DMS 273 treated with DMSO at 0.1 percent for 48 hours (cell line): Measurements from ENCODE around the gene DFFA.
"Not testable (repeated sequence)": the region's sequence is repeated elsewhere in the genome, so short reads cannot be mapped to it uniquely, and the experiment has no call there.

Source experiments
- DNase-seq: peaks from one replicate; lab custom pipeline; 2025; lab: John Stamatoyannopoulos, UW

Gene DFFA

GRCh38 chr1:10467078-10467477 lies 5.3 kb downstream of the DFFA start:
- DNase-seq, result no peak

GRCh38 chr1:10459184-10459583 lies 13.1 kb downstream of the DFFA start:
- peak; percentile 44 for DNase-seq

- no peak for DNase-seq
Observed at GRCh38 chr1:10457875-10458274, 14.5 kb downstream of the DFFA start.

DNA sequence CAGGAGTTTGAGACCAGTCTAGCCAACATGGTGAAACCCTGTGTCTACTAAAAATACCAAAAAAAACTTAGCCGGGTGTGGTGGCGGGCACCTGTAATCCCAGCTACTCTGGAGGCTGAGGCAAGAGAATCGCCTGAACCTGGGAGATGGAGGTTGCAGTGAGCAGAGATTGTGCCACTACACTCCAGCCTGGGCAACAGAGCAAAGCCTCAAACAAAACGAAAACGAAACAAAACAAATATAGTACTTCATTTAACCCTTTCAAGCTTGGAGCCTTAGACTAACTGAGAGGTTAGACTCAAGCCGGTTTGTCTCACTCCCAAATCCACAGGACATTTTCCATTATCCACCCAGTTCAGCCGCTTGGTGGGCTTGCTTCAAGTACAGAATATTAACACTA lies 14.9 kb downstream of the DFFA start:
- DNase-seq, result not testable (repeated sequence)

- no peak for DNase-seq
Observed at GRCh38 chr1:10456661-10457060, 15.7 kb downstream of the DFFA start.

DNA sequence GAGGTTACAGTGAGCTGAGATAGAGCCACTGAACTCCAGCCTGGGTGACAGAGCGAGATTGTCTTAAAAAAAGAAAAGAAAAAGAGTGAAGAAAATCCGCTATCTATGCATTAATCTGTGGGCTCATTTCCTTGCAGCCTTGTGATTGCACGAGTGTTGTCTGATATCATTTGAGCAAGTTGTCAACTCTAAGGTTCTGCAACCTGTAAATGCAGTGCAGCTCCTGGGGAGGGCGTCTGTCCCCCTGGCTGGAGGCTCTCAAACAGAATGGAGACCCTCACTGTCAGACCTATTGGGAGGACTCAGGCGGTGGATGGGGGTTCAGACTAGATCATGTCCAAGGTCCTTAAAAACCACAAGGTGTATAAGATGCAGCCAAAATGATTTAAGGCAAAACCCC lies 16.3 kb downstream of the DFFA start:
- DNase-seq, result no peak

- peak; percentile 62 for DNase-seq
Observed at GRCh38 chr1:10451287-10451686, 21.0 kb downstream of the DFFA start.

DNA sequence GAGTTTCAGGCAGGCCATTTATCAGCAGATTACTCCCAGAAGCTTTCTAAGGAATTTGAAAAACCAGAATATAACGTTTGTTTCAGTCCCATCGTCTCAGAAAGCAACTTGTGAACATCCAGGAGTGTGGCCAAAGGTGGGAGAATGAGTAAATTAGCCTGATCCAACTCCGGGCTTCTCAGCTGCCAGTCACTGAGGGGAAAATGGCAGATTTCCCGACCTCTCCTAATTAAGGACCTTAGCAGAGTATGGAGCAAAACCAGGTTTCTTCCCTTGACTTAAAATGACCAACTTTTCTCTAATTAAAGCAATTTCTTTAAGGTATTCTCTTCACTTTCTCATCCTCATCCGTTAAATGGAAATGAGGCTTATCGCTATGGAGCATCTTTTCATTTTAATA lies 21.5 kb downstream of the DFFA start:
- DNase-seq, result no peak

DNA sequence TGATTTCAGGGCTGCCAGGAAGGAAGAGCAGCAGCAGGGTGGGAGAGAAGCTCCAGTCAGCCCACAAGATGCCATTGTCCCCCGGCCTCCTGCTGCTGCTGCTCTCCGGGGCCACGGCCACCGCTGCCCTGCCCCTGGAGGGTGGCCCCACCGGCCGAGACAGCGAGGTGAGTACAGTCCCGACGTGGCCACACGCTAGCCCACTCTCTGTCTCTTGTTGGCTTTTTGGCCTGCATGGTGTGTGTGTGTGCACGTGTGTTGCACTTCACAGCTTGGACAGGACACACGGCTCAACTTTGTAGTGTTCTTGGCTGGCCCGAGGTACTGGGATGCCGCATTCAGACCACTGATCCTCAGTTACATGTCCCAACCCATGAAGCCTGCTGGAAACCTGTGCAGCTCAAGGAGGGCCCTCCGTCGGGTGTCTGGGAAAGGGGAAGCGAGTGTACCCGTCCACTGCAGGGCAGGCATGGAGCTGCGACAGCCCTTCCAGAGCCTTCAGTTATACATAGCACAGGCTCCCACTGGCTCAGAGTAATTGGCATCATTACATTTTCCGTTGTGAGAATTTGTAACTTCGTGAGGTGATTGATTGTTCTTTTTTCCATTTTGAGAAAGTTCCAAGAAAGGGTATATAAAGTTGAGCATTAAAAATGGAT lies 22.0 kb downstream of the DFFA start:
- DNase-seq, result no peak

- DNase-seq, result no peak
Observed at GRCh38 chr1:10449751-10450150, 22.6 kb downstream of the DFFA start, which contains the start of gene CORT. TSS of gene CORT (plus strand) at chr1:10450031. CDS start at chr1:10450224, 193 bp downstream.

GRCh38 chr1:10446790-10447422 lies 25.4 kb downstream of the DFFA start:
- no peak for DNase-seq

GRCh38 chr1:10444795-10445397 lies 27.4 kb downstream of the DFFA start:
- DNase-seq, result no peak

DNA sequence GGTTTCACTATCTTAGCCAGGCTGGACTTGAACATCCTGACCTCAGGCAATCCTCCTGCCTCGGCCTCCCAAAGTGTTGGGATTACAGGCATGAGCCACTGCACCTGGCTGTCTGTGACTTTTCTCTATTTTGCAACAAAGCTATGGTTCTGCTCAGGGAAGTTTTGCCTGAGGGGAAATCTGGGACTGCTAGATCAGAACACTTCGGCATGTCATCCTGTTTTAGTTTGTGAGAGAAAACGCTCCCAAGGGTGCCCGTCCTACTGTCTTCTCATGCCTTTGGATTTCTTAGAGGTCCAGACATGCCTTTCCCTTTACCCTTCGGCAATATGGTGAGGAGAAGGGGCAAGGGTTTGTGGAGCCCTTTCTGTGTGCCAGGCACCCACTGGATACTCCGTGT lies 28.1 kb downstream of the DFFA start:
- no peak for DNase-seq

- no peak for DNase-seq
Observed at GRCh38 chr1:10440794-10441193, 31.5 kb downstream of the DFFA start.

DNA sequence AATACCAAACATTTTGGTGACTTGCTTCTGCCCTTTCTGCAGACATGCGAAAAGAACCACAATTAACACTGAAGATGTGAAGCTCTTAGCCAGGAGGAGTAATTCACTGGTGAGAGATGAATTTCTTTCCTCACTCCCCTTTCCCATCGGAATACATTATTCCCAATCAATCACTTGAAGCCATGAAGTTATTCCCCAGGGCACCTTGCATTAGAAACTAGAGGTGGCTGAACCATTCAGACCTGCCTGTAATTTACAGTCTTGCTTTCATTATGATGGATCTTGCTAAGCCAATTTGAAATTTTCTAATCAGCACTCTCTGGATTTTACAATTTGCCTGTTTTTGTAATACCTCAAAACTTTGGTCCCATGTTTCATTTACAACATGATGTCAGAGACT lies 32.0 kb downstream of the DFFA start:
- no peak for DNase-seq

GRCh38 chr1:10438677-10439163 lies 33.6 kb downstream of the DFFA start:
- no peak for DNase-seq

DNA sequence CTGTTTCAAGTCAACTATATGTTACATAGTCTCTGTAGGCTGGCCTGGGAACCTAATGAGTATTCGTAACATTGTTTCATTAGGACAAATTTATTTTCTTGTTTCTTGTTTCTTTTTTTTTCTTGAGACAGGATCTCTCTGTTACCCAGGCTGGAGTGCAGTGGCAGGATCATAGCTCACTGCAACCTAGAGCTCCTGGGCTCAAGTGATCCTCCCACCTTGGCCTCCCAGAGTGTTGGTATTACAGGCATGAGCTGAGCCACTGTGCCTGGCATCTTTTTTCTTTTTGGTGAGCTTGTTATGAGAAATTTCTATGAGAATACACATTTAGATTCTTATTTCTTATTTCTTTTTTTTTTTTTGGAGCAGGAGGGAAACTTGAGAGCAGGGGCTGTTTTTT lies 35.3 kb downstream of the DFFA start:
- DNase-seq, result no peak

- DNase-seq, result no peak
Observed at GRCh38 chr1:10434590-10434989, 37.7 kb downstream of the DFFA start.

DNA sequence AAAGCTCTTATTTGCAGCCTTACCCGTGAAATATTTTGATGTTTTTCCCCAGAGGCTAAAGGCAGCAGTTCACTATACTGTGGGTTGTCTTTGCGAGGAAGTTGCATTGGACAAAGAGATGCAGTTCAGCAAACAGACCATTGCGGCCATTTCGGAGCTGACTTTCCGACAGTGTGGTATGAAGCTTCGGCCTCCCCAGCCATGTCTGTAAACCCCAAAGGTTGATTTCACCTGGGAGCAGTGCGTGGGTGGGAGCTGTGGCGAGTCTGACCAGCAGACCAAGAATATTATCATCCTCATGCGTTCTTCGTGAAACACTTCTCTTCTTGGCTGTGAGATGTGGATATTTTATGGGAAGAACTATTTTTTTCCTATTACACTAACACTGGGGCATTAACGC lies 38.5 kb downstream of the DFFA start:
- DNase-seq, result no peak

DNA sequence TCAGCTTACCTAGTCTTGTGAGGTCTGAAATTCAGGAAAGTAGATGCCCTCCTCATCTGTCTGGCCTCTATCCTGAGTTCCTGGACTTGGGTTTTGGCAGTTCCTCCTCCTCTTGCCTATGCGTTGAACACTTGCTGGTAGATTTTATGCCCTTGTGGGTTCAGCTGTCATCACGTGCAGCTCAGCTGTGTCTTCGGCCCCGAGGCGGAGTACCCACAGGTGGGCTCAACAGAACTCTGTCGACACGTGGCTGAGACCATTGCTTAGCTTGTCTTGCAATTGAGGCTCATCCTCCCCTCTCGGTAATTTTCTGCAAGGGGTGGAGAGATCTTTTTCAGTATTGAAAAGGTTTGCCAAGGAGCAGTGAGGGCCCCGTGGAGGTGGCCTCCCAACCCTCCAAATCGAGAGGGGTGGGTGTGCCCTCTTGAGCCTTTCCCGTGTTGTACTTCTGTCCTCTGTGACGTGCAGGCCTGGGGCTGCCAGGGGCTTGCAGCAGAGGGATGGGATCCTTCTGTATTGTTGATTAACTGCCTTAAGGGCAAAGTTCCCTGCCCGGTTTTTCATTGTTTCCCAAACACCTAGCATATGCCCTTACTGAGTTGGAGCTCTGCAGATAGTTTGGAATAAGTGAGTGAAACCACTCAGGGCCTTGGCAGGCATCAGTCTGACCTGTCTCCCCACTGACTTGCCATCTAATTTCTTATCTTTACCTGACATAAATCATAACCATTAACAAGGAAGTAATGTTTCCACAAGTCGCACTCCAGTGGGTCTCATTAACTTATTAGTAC lies 39.2 kb downstream of the DFFA start:
- DNase-seq, result no peak

DNA sequence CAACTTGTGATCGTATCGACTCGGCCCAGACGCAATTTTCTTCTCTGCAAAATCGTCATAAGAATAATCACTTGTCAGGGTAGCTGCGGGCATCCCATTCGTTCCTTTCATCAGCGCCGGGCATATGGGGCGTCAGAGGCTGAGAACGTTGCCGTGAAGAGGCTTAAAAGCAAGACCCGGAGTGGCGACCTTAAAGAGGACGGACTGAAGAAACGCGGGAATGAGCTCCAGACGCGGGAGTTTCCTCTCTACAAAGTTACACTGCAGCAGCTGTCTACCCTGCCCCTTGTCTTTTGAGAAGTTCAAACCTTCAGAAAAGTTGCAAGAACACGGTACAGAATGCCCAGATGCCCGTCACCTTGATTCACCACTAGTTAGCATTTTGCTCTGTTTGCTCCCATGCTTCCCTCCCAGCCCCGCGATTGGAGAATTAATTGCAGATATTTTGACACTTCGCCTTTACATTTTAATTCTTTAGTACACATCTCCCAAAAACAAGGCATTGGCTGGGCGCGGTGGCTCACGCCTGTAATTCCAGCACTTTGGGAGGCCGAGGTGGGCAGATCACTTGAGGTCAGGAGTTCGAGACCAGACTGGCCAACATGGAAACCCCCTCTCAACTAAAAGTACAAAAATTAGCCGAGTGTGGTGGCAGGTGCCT lies 41.1 kb downstream of the DFFA start:
- no peak for DNase-seq
